OCI-LY1 (cell line): ENCODE measurements around the gene CD84.

Experiments
- EZH2 ChIP-seq: fragments of 200-600 bp; sonication (generic), shearing (Covaris generic); IDR thresholded peaks from 2 replicates; pipeline ENCODE4 v1.8.0; 2017; ENCODE audit warnings: borderline replicate concordance, mixed run types, mild to moderate bottlenecking, antibody characterized with exemption, low read length, moderate library complexity, mixed read lengths
- TF ChIP-seq, protein P1 (sequence below): fragments of 200-600 bp; sonication (generic), shearing (Covaris generic); IDR thresholded peaks from 2 replicates; pipeline ENCODE4 v1.5.1; 2017; ENCODE audit warnings: mild to moderate bottlenecking, antibody characterized with exemption, low read length, moderate library complexity, mixed read lengths

DNA sequence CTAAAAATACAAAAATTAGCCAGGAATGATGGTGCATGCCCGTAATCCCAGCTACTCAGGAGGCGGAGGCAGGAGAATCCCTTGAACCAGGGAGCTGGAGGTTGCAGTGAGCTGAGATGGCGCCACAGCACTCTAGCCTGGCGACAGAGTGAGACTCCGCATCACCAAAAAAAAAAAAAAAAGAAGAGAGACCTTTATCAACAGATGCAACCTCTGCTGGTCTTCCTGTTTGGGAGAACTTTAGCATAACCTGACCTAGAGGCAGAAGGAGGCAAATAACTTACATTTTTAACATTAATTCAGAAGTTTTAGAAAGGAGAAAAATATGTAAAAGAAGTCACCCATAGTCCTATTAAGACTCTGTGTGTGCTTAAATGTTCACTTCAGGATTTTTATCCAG is 35.1 kb upstream of the CD84 start:
- TF ChIP-seq, protein P1, sequence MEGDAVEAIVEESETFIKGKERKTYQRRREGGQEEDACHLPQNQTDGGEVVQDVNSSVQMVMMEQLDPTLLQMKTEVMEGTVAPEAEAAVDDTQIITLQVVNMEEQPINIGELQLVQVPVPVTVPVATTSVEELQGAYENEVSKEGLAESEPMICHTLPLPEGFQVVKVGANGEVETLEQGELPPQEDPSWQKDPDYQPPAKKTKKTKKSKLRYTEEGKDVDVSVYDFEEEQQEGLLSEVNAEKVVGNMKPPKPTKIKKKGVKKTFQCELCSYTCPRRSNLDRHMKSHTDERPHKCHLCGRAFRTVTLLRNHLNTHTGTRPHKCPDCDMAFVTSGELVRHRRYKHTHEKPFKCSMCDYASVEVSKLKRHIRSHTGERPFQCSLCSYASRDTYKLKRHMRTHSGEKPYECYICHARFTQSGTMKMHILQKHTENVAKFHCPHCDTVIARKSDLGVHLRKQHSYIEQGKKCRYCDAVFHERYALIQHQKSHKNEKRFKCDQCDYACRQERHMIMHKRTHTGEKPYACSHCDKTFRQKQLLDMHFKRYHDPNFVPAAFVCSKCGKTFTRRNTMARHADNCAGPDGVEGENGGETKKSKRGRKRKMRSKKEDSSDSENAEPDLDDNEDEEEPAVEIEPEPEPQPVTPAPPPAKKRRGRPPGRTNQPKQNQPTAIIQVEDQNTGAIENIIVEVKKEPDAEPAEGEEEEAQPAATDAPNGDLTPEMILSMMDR, result no peak
- TF ChIP-seq EZH2, result no peak
